Tibial artery (tissue), 4 donors: ENCODE data around the gene MALT1.

Source experiments
- DNase-seq, 2 donors: peaks; one replicate each; pipeline ENCODE4 v3.0.0-alpha.2; 2019
- H3K27ac ChIP-seq, 2 donors: fragments of 200-600 bp; sonication (generic) in 1 of 2; 1 replicate in 1 of 2; 2 replicates in 1 of 2; pipeline ENCODE4 v1.5.1; 2018 to 2019; ENCODE audit warnings: mild to moderate bottlenecking in 1 of 2
- H3K27me3 ChIP-seq, 2 donors: fragments of 200-600 bp; sonication (generic) in 1 of 2; one replicate each; pipeline versions ENCODE4 v1.5.1 to v1.6.0; 2016 to 2019
- H3K36me3 ChIP-seq, 3 donors: fragments of 200-600 bp; sonication (generic) in 2 of 3; one replicate each; pipeline ENCODE4 v1.5.1; 2016 to 2019; ENCODE audit warnings: mild to moderate bottlenecking in 2 of 3
- H3K4me1 ChIP-seq, 4 donors: fragments of 200-600 bp; sonication (generic) in 2 of 4; 1 replicate in 3 of 4; 2 replicates in 1 of 4; pipeline ENCODE4 v1.5.1; 2016 to 2019
- H3K4me3 ChIP-seq, 2 donors: fragments of 200-600 bp; sonication (generic) in 1 of 2; 1 replicate in 1 of 2; 2 replicates in 1 of 2; pipeline ENCODE4 v1.5.1; 2018 to 2019; ENCODE audit warnings: mild to moderate bottlenecking in 2 of 2
- H3K9me3 ChIP-seq, 3 donors: fragments of 200-600 bp; sonication (generic) in 1 of 3; one replicate each; pipeline ENCODE4 v1.5.1; 2016 to 2019
- CTCF ChIP-seq, 2 experiments: fragments of 200-600 bp in 1 of 2; fragments of 450-650 bp in 1 of 2; IDR thresholded peaks; one replicate each; pipeline ENCODE4 v1.5.1; 2017 to 2019; ENCODE audit warnings: antibody characterized with exemption in 2 of 2, mild to moderate bottlenecking in 1 of 2, moderate library complexity in 1 of 2
- intact Hi-C: fragments of 100-400 bp; cut with DNase I; formaldehyde crosslinking; loops from one replicate; pipeline ENCODE4 v1.15.0; 2023; ENCODE audit warnings: low total_unique reads

Gene MALT1

GRCh38 chr18:58785171-58785805 is 114.0 kb downstream of the MALT1 start:
- TF ChIP-seq CTCF (IDR thresholded peaks at IDR 0.05): peak in 1 of 2 experiments; percentile 7
- peak in 1 of 2 donors; percentile 23 for DNase-seq

GRCh38 chr18:58785870-58786269 is 114.6 kb downstream of the MALT1 start:
- Histone ChIP-seq H3K9me3 (no peaks in the 10 kb centered on the region), H3K4me1 (peaks cover 0 to 45% (median 28%) of the 10 kb centered on the region in 4 donors), H3K36me3 (no peaks in the 10 kb centered on the region), H3K27me3 (no peaks in the 10 kb centered on the region), H3K27ac (peak overlapping the region; percentile 68 to 77), H3K4me3 (no peak overlapping the region)
- TF ChIP-seq CTCF (IDR thresholded peaks at IDR 0.05): no peak
- DNase-seq: no peak
- intact Hi-C loops: no loop called here

More at GRCh38 chr18:58785171-58785805, 114.0 kb downstream of the MALT1 start:
- Histone ChIP-seq H3K27me3 (no peaks in the 10 kb centered on the region), H3K9me3 (no peaks in the 10 kb centered on the region), H3K4me3 (no peak overlapping the region), H3K4me1 (peaks cover 0 to 45% (median 27%) of the 10 kb centered on the region in 4 donors), H3K36me3 (no peaks in the 10 kb centered on the region), H3K27ac (peak overlapping the region; percentile 68 to 77)
- intact Hi-C loops: no loop called here

- H3K27me3 ChIP-seq: no peaks in the 10 kb centered on the region
- H3K4me3 ChIP-seq: no peak overlapping the region
- DNase-seq: no peak
- peaks cover 0 to 34% (median 22%) of the 10 kb centered on the region in 4 donors for H3K4me1 ChIP-seq
- no peaks in the 10 kb centered on the region for H3K36me3 ChIP-seq
- no peak for TF ChIP-seq CTCF (IDR thresholded peaks at IDR 0.05)
- intact Hi-C loops: no loop called here
- peak overlapping the region in 1 of 2 donors; percentile 50 for H3K27ac ChIP-seq
- H3K9me3 ChIP-seq: no peaks in the 10 kb centered on the region
Measured at GRCh38 chr18:58787536-58788149, 116.4 kb downstream of the MALT1 start.

GRCh38 chr18:58788470-58788869 is 117.2 kb downstream of the MALT1 start:
- no peak for TF ChIP-seq CTCF (IDR thresholded peaks at IDR 0.05)
- H3K4me1 ChIP-seq: peaks cover 0 to 41% (median 23%) of the 10 kb centered on the region in 4 donors
- H3K9me3 ChIP-seq: no peaks in the 10 kb centered on the region
- DNase-seq: no peak
- H3K27ac ChIP-seq: peak overlapping the region; percentile 29 to 50
- intact Hi-C loops: no loop called here
- H3K27me3 ChIP-seq: no peaks in the 10 kb centered on the region
- no peak overlapping the region for H3K4me3 ChIP-seq
- H3K36me3 ChIP-seq: no peaks in the 10 kb centered on the region

GRCh38 chr18:58788971-58789875 is 118.0 kb downstream of the MALT1 start:
- H3K36me3 ChIP-seq: no peaks in the 10 kb centered on the region
- TF ChIP-seq CTCF (IDR thresholded peaks at IDR 0.05): no peak
- peaks cover 0 to 38% (median 22%) of the 10 kb centered on the region in 4 donors for H3K4me1 ChIP-seq
- no peaks in the 10 kb centered on the region for H3K9me3 ChIP-seq
- intact Hi-C loops: no loop called here
- H3K27ac ChIP-seq: peak overlapping the region; percentile 29 to 50
- no peaks in the 10 kb centered on the region for H3K27me3 ChIP-seq
- H3K4me3 ChIP-seq: no peak overlapping the region
- DNase-seq: no peak
